GM18873 (cell line): ENCODE measurements around the gene GOLPH3.
"Not testable (repeated sequence)": the region's sequence is repeated elsewhere in the genome, so short reads cannot be mapped to it uniquely, and the experiment has no call there.

Source experiments
- ATAC-seq: cut with Tn5 transposase; IDR thresholded peaks from one replicate; pipeline ENCODE4 v1.9.1; 2021; ENCODE audit warnings: mild to moderate bottlenecking, moderate library complexity, moderate number of reproducible peaks; ENCODE audit not compliant: unreplicated experiment, low FRiP score

GOLPH3 gene

GRCh38 chr5:32102254-32102986 lies 71.7 kb downstream of the GOLPH3 start:
- no peak for ATAC-seq

GRCh38 chr5:32100691-32101302 lies 73.3 kb downstream of the GOLPH3 start:
- ATAC-seq, result no peak

DNA sequence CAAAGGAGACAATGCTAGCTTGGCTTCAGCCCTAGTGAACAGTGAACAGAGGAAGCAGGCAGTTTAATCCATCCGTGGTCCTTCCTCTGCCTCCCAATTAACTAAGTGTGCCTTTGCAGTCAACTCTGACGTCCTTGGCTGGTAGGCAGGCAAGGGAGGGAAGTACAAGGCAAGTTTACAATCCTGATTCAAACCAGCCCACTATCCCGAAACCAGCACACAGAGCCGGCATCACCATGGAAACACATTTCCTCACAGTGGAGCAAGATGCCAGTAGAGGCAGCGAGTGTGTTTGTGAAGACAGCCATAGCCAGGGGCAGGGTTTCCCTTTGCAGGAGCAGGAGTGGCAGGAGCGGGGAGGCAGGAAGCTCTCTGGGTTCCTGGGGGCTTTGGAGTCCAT lies 73.9 kb downstream of the GOLPH3 start:
- ATAC-seq, result no peak

GRCh38 chr5:32099486-32100035 lies 74.6 kb downstream of the GOLPH3 start:
- no peak for ATAC-seq

DNA sequence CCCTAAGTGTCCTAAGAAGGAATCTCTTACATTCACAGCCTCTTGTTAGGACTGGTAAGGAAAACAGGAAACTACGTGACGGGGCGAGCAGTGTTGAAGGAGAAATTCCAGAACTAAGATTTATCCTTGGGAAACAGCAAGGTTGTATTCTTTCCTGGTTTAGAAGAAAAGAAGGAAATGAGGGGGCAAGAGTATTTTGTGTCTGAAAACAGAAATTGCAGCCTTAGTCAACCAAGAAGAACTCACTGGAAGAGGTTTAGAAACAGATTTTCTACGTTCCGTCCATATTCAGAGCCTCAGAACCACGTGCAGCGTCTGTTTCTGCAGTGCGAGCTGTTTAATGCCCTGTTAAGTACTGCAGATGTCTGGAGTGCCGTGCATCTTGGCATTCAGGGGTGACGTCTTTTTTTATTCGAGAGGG lies 75.2 kb downstream of the GOLPH3 start:
- no peak for ATAC-seq

DNA sequence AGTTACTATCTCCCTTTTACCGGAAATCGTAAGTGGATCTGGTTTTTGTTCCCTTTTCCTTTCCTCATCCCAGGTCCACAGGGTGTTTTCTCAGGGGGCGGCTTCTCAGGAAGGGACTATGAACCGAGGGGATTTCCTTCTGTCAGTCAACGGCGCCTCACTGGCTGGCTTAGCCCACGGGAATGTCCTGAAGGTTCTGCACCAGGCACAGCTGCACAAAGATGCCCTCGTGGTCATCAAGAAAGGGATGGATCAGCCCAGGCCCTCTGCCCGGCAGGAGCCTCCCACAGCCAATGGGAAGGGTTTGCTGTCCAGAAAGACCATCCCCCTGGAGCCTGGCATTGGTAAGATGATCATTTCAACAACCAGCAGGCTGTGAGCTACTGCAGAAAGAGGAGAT lies 75.8 kb downstream of the GOLPH3 start:
- no peak for ATAC-seq

- ATAC-seq, result no peak
Measured at GRCh38 chr5:32096891-32097595, 77.1 kb downstream of the GOLPH3 start.

GRCh38 chr5:32095261-32095671 lies 78.9 kb downstream of the GOLPH3 start:
- ATAC-seq, result no peak

- no peak for ATAC-seq
Measured at GRCh38 chr5:32094691-32095090, 79.4 kb downstream of the GOLPH3 start.

DNA sequence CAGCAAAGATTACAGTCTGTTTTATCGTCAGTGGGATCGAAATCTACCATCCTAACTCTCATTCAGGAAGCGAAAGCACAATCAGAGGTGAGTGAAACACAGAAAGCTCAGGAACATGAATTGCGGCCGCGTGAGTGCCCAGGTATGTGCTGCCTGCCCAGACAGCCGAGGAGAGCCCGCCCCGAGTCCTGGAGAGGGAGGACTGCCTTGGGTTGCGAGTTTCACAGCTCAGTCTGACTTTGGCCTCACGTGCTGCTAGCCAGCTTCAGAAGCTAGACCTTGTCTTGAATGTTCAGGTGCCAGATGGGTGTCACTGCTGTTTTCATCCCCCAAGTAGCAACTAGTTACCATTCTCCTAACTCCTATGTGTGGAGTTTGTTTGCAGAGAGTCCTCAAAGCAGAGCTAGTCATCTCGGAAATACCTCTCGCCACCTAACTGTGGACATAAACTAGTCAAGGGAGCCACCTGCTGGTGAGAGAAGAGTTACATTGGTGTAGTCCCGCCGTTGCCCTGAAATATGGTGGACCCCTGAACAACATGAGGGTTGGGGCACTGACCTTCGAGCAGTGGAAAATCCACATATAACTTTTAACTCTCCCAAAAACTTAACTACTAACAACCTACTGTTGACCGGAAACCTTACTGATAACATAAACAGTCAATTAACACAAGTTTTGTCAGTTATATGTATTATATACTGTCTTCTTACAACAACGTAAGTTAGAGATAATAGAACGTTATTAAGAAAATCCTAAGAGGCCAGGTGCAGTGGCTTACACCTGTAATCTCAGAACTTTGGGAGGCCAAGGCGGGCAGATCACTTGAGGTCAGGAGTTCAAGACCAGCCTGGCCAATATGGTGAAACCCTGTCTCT lies 80.9 kb downstream of the GOLPH3 start:
- ATAC-seq, result peak; percentile 87

DNA sequence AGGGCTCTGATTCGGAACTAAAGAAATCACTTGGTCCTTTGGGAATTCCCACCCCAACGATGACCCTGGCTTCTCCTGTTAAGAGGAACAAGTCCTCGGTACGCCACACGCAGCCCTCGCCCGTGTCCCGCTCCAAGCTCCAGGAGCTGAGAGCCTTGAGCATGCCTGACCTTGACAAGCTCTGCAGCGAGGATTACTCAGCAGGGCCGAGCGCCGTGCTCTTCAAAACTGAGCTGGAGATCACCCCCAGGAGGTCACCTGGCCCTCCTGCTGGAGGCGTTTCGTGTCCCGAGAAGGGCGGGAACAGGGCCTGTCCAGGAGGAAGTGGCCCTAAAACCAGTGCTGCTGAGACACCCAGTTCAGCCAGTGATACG lies 83.4 kb downstream of the GOLPH3 start:
- no peak for ATAC-seq

DNA sequence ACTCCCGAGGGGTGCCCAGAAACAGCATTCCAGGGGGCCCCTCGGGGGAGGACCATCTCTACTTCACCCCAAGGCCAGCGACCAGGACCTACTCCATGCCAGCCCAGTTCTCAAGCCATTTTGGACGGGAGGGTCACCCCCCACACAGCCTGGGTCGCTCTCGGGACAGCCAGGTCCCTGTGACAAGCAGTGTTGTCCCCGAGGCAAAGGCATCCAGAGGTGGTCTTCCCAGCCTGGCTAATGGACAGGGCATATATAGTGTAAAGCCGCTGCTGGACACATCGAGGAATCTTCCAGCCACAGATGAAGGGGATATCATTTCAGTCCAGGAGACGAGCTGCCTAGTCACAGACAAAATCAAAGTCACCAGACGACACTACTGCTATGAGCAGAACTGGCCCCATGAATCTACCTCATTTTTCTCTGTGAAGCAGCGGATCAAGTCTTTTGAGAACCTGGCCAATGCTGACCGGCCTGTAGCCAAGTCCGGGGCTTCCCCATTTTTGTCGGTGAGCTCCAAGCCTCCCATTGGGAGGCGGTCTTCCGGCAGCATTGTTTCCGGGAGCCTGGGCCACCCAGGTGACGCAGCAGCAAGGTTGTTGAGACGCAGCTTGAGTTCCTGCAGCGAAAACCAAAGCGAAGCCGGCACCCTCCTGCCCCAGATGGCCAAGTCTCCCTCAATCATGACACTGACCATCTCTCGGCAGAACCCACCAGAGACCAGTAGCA lies 83.9 kb downstream of the GOLPH3 start:
- ATAC-seq, result no peak

GRCh38 chr5:32089146-32090000 lies 84.7 kb downstream of the GOLPH3 start:
- no peak for ATAC-seq

- ATAC-seq, result no peak
Measured at GRCh38 chr5:32088214-32088613, 85.9 kb downstream of the GOLPH3 start.

DNA sequence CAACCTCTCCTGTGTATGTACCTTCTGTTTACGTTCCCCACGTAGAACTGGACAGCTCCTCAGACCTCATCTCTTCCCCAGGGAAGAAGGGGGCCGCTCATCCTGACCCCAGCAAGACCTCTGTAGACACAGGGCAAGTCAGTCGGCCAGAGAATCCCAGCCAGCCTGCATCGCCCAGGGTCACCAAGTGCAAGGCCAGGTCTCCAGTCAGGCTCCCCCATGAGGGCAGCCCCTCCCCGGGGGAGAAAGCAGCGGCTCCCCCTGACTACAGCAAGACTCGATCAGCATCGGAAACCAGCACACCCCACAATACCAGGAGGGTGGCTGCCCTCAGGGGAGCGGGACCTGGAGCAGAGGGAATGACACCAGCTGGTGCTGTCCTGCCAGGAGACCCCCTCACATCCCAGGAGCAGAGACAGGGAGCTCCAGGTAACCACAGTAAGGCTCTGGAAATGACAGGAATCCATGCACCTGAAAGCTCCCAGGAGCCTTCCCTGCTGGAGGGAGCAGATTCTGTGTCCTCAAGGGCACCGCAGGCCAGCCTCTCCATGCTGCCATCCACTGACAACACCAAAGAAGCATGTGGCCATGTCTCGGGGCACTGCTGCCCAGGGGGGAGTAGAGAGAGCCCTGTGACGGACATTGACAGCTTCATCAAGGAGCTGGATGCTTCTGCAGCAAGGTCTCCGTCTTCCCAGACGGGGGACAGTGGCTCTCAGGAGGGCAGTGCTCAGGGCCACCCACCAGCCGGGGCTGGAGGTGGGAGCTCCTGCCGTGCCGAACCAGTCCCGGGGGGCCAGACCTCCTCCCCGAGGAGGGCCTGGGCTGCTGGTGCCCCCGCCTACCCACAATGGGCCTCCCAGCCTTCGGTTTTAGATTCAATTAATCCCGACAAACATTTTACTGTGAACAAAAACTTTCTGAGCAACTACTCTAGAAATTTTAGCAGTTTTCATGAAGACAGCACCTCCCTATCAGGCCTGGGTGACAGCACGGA lies 86.7 kb downstream of the GOLPH3 start:
- no peak for ATAC-seq

DNA sequence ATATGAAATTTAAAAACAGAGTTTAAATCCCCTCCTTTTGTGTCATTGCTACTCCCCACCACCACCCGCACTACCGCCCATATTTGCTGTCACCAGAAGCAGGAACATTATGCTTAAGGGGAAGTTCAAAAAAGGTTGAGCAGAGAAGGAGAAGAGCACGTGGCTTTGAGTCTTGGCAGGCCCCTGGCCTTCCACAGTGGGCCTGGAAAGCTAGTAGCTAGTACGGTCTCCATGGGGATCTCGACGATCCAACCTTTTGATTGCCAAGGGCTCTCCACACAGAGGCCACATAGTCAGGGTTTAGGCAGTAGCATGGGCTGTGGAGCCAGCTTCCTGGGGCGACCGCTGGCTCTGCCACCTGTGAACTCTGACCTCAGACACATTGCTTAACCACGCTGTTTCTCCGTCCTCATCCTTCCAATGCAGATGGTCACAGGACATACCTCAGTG lies 90.1 kb downstream of the GOLPH3 start:
- no peak for ATAC-seq

DNA sequence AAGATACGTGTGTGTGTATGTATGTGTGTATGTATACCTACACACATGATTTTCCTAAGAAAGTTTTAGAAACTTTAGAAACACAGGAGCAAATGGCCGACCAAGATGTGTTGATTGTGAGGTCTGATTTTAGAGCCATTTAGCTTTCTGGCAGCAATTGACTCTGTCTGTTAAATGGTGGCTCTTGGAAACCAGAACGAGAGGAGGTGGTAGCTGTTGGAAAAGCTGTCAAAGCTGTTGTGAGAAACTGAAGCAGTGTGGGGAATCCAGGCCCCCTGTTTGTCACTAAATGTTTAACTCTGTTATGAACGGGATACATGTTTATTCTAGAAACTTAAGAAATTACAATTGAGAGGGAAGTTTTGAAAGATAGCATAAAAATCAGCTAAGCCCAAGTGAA lies 91.4 kb downstream of the GOLPH3 start:
- ATAC-seq, result no peak

DNA sequence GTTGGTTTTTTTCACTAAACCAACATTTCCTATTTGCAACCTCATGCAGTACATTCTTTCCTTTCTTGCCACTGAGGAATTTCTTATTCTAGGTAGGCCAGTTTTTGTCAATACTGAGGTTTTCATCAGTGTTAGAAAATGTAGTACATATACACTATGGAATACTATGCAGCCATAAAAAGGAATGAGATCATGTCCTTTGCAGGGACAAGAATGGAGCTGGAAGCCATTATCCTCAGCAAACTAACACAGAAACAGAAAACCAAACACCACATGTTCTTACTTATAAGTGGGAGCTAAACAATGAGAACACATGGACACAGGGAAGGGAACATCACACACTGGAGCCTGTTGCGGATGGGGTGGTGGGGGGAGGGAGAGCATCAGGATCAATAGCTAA lies 93.6 kb downstream of the GOLPH3 start:
- ATAC-seq, result not testable (repeated sequence)
